ENCODE measurements around the gene SSBP4.
"Not testable (repeated sequence)": the region's sequence is repeated elsewhere in the genome, so short reads cannot be mapped to it uniquely, and the experiment has no call there.

Gene SSBP4

GRCh38 chr19:18419195-18419698 lies at the start of gene SSBP4:
TSS of gene SSBP4 (plus strand) at chr19:18419398. CDS start at chr19:18419649, 251 bp downstream.
- peak; percentile 62 for DNase-seq (ENCODE audit: low read depth)

- DNase-seq (ENCODE audit: low read depth): no peak
These were observed 45.7 kb upstream of the SSBP4 start for GRCh38 chr19:18373407-18373891.

GRCh38 chr19:18373892-18374629 lies 45.1 kb upstream of the SSBP4 start:
- peak; percentile 52 for DNase-seq (ENCODE audit: low read depth)

- DNase-seq (ENCODE audit: low read depth): no peak
These were observed 42.2 kb upstream of the SSBP4 start for GRCh38 chr19:18377026-18377425.

GRCh38 chr19:18379803-18380747 lies 39.1 kb upstream of the SSBP4 start:
- no peak for DNase-seq (ENCODE audit: low read depth)

GRCh38 chr19:18380843-18381242 lies 38.4 kb upstream of the SSBP4 start:
- DNase-seq (ENCODE audit: low read depth): no peak

GRCh38 chr19:18383622-18384021 lies 35.6 kb upstream of the SSBP4 start:
- not testable (repeated sequence) for DNase-seq (ENCODE audit: low read depth)

DNA sequence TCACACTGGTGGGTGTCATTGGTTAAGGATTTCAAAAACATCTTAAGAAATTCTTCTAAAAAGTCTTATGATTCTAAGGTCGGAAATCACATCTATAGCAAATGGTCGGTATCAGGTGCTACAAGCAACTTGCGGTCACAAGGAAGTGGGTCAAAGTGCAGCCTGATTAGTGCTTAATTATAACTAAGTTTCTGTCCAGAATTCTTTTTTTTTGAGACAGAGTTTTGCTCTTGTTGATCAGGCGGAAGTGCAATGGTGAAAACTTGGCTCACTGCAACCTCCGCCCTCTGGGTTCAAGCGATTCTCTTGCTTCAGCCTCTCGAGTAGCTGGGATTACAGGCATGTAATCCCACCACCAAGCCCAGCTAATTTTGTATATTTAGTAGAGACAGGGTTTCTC lies 34.4 kb upstream of the SSBP4 start:
- no peak for DNase-seq (ENCODE audit: low read depth)

DNA sequence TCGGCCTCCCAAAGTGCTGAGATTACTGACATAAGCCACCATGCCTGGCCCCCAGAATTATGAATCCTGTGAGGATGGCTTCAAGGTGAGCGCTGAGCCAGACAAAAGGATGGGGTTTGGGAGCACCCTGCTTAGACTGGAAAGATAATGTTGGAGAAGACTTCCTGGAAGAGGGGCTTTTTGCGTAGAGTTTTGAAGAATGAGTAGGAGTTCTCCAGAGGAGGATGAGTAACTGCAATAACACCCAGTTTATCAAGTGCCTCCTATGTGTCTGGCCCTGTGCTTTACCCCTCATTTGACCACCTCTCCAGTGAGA lies 33.9 kb upstream of the SSBP4 start:
- no peak for DNase-seq (ENCODE audit: low read depth)

GRCh38 chr19:18385675-18386542 lies 33.3 kb upstream of the SSBP4 start, which contains the start of gene GDF15:
TSS of gene GDF15 (plus strand) at chr19:18386158. CDS start at chr19:18386190, 32 bp downstream.
- no peak for DNase-seq (ENCODE audit: low read depth)

DNA sequence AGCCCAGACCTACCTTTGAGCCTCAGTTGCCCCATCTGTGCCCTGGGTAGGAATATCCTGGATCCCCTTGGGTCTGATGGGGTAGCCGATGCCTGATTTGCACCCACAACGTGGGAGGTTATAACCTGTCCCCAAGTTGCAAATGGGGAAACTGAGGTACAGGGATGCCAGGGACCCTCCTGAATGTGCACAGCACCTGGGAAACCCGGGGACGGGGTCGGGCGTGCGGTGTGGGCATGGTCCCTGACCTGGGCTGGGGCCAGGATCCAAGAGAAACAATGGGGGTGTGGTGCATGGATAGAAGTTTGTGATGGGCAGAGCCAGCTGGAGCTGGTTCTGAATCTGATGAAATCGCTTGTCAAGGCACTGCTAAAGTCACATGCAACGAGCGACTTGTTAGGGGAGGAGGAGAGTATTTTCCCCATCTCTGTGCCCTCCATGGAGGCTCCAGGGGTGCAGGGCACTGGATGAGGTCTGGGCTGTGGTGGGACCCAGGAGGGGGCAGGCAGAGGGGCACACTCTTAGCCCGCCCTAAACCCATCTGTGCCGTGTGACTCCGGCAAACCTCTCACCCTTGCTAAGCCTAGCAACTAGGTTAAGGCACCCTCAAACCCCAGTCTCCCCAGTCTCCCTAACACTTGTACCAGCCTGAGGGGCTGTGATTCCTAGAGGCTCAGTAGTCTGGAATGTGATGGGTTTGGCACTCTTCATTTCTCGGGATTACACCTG lies 32.5 kb upstream of the SSBP4 start:
- DNase-seq (ENCODE audit: low read depth): no peak

DNA sequence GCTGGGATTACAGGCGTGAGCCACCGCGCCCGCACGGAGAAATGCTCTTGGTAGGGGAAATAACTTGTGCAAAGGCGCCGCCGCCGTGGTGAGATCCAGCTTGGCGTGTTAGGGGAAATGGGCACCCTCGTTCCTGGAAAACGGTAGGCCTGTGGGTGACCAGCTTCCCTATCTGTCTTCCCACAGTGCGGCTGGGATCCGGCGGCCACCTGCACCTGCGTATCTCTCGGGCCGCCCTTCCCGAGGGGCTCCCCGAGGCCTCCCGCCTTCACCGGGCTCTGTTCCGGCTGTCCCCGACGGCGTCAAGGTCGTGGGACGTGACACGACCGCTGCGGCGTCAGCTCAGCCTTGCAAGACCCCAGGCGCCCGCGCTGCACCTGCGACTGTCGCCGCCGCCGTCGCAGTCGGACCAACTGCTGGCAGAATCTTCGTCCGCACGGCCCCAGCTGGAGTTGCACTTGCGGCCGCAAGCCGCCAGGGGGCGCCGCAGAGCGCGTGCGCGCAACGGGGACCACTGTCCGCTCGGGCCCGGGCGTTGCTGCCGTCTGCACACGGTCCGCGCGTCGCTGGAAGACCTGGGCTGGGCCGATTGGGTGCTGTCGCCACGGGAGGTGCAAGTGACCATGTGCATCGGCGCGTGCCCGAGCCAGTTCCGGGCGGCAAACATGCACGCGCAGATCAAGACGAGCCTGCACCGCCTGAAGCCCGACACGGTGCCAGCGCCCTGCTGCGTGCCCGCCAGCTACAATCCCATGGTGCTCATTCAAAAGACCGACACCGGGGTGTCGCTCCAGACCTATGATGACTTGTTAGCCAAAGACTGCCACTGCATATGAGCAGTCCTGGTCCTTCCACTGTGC lies 30.9 kb upstream of the SSBP4 start:
- DNase-seq (ENCODE audit: low read depth): peak; percentile 65

- DNase-seq (ENCODE audit: low read depth): no peak
These were observed 30.1 kb upstream of the SSBP4 start for GRCh38 chr19:18388960-18389725.

- no peak for DNase-seq (ENCODE audit: low read depth)
These were observed 29.5 kb upstream of the SSBP4 start for GRCh38 chr19:18389726-18390064.

DNA sequence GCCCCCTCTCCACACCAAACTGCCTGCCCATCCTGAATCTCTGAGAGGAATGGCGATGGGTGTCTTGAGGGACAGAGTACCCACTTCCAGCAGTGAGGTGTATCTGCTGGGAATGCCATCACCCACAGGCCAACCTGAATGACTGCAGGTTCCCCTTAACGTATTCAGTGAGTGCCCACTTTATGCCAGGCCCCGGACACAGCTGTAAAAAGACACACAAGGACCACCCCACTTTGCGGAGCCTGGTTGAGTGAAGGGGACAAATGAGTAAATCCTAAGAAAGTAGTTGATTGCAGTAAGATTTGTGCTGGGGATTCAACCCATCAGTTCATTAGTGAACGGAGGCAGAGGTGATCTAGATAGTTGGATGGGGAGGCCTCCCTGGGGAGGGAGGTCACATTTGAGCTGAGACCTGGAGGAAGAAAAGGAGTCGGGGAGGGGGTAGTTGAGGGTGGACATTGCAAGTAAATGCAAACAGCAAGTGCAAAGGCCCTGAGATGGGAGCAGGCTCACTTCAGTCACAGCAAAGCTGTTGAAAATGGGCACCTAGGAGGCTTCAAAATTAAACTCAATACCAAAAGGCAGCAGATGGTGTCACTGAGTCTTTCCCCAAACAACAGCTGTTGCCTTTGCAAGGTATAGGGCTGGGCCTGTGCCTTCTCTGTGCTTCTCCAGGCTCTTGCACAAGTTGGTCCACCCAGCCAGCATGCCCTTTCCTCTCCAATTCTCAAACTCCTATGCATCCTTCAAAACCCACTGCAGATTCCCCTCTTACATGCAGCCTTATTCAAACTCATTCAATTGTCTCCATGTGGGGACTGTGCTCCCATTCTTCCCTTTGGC lies 28.9 kb upstream of the SSBP4 start:
- no peak for DNase-seq (ENCODE audit: low read depth)

- DNase-seq (ENCODE audit: low read depth): no peak
These were observed 27.6 kb upstream of the SSBP4 start for GRCh38 chr19:18391509-18392075.

DNA sequence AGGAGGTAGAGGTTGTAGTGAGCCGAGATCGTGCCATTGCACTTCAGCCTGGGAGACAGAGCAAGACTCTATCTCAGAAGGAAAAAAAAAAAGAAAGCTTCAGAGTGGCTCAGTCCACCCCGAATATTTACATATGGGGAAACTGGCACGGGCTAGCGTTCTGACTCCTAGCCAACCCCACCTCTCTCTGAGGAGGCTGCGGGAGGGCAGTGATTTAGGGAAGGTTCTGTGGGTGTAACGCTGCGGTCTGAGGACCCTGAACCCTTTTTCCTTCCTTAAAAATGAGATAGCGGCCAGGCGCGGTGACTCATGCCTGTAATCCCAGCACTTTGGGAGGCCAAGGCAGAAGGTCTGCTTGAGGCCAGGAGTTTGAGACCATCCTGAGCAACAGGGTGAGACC lies 26.8 kb upstream of the SSBP4 start:
- DNase-seq (ENCODE audit: low read depth): no peak

- no peak for DNase-seq (ENCODE audit: low read depth)
These were observed 26.3 kb upstream of the SSBP4 start for GRCh38 chr19:18392926-18393325.

Data from stimulated activated CD8-positive, alpha-beta memory T cell treated with anti-CD3 and anti-CD28 coated beads, Interleukin-12 subunit alpha, Interleukin-12 subunit beta, amount 100 ng/mL, for 4 hours (primary cell).